Measurements from ENCODE around the gene PI4KA. TPM values are rescaled to one million over a fixed set of nuclear protein-coding genes. Genes with fewer than 3 reads are reported as not detected.

The PI4KA gene
- total RNA-seq, 6 donors from 2014 or later = 68.6 to 251 (median 89.5) TPM

GRCh38 chr22:20852503-20852902, 6.1 kb downstream of the PI4KA start:
- ATAC-seq (ENCODE audit: low FRiP score in 2 of 2) = no peak
- H3K27me3 ChIP-seq = no peaks in the 10 kb centered on the region
- WGBS, 2 donors = 57 to 58% methylated on average over 6 of the region's 6 CpGs
- TF ChIP-seq EP300 (IDR thresholded peaks at IDR 0.05) = no peak
- TF ChIP-seq POLR2A (IDR thresholded peaks at IDR 0.05) = no peak
- TF ChIP-seq CTCF (IDR thresholded peaks at IDR 0.05) = no peak
- TF ChIP-seq POLR2AphosphoS5 (IDR thresholded peaks at IDR 0.05) = no peak
- H3K27ac ChIP-seq = no peak overlapping the region
- H3K9me3 ChIP-seq = no peaks in the 10 kb centered on the region
- no peaks in the 10 kb centered on the region for H3K36me3 ChIP-seq
- H3K4me3 ChIP-seq = no peak overlapping the region
- peaks cover 13 to 32% (median 18%) of the 10 kb centered on the region in 4 donors for H3K4me1 ChIP-seq
- no peak for DNase-seq

- H3K36me3 ChIP-seq = no peaks in the 10 kb centered on the region
- peaks cover 9 to 28% (median 14%) of the 10 kb centered on the region in 4 donors for H3K4me1 ChIP-seq
- WGBS, 2 donors = 44 to 56% methylated on average over 4 of the region's 4 CpGs
- no peaks in the 10 kb centered on the region for H3K27me3 ChIP-seq
- no peaks in the 10 kb centered on the region for H3K9me3 ChIP-seq
- no peak overlapping the region for H3K4me3 ChIP-seq
- no peak overlapping the region for H3K27ac ChIP-seq
- TF ChIP-seq CTCF (IDR thresholded peaks at IDR 0.05) = no peak
- no peak for TF ChIP-seq POLR2A (IDR thresholded peaks at IDR 0.05)
- no peak for TF ChIP-seq POLR2AphosphoS5 (IDR thresholded peaks at IDR 0.05)
- TF ChIP-seq EP300 (IDR thresholded peaks at IDR 0.05) = no peak
- no peak for ATAC-seq (ENCODE audit: low FRiP score in 2 of 2)
- DNase-seq = no peak
Measured at GRCh38 chr22:20852076-20852475, 6.5 kb downstream of the PI4KA start.

GRCh38 chr22:20847318-20847822, 11.2 kb downstream of the PI4KA start:
- TF ChIP-seq POLR2AphosphoS5 (IDR thresholded peaks at IDR 0.05) (no peak), POLR2A (IDR thresholded peaks at IDR 0.05) (no peak), CTCF (IDR thresholded peaks at IDR 0.05) (no peak), EP300 (IDR thresholded peaks at IDR 0.05) (no peak)
- no peak overlapping the region for H3K27ac ChIP-seq
- ATAC-seq (ENCODE audit: low FRiP score in 2 of 2) (no peak), DNase-seq (no peak)
- no peaks in the 10 kb centered on the region for H3K36me3 ChIP-seq
- H3K27me3 ChIP-seq = no peaks in the 10 kb centered on the region
- H3K9me3 ChIP-seq = no peaks in the 10 kb centered on the region
- no peak overlapping the region for H3K4me3 ChIP-seq
- H3K4me1 ChIP-seq = peaks cover 0 to 10% (median 5%) of the 10 kb centered on the region in 4 donors
- WGBS, 2 donors = 90 to 95% methylated on average over 2 of the region's 2 CpGs

- Histone ChIP-seq H3K36me3 (no peaks in the 10 kb centered on the region), H3K4me3 (no peak overlapping the region), H3K27me3 (no peaks in the 10 kb centered on the region), H3K27ac (no peak overlapping the region), H3K4me1 (peaks cover 0 to 13% (median 5%) of the 10 kb centered on the region in 4 donors), H3K9me3 (no peaks in the 10 kb centered on the region)
- ATAC-seq (ENCODE audit: low FRiP score in 2 of 2) (no peak), DNase-seq (no peak)
- no peak for TF ChIP-seq POLR2AphosphoS5 (IDR thresholded peaks at IDR 0.05)
- TF ChIP-seq POLR2A (IDR thresholded peaks at IDR 0.05) = no peak
- TF ChIP-seq CTCF (IDR thresholded peaks at IDR 0.05) = no peak
- no peak for TF ChIP-seq EP300 (IDR thresholded peaks at IDR 0.05)
- WGBS, 2 donors = 90 to 92% methylated on average over 5 of the region's 5 CpGs
Measured at GRCh38 chr22:20844055-20845037, 14.3 kb downstream of the PI4KA start.

Measured in upper lobe of left lung (tissue), 6 donors.